H9 (cell line): ENCODE results near the gene KCMF1. TPM values are rescaled to one million over a fixed set of nuclear protein-coding genes. Genes with fewer than 3 reads are reported as not detected.

Experiments
- DNase-seq: peaks from one replicate; pipeline ENCODE4 v3.0.0-alpha.2; 2017
- H2AFZ ChIP-seq: one replicate; pipeline ENCODE4 v1.6.1; 2013; ENCODE audit warnings: mild to moderate bottlenecking, low read length, control low read depth, moderate library complexity
- H2AK5ac ChIP-seq: 2 replicates; pipeline ENCODE4 v1.6.1; 2013; ENCODE audit warnings: low read length, control low read depth, mixed read lengths; ENCODE audit not compliant: insufficient read length
- H2BK120ac ChIP-seq: one replicate; pipeline ENCODE4 v1.6.1; 2013; ENCODE audit warnings: low read depth, mild to moderate bottlenecking, low read length, control low read depth, inconsistent platforms; ENCODE audit not compliant: poor library complexity, severe bottlenecking
- H2BK12ac ChIP-seq: 2 replicates; pipeline ENCODE4 v1.6.1; 2013; ENCODE audit warnings: low read length, control low read depth, mixed read lengths, low read depth; ENCODE audit not compliant: insufficient read length
- H2BK15ac ChIP-seq: 2 replicates; pipeline ENCODE4 v1.6.1; 2013; ENCODE audit warnings: low read depth, low read length, control low read depth
- H2BK20ac ChIP-seq: one replicate; pipeline ENCODE4 v1.6.1; 2013; ENCODE audit warnings: low read depth, mild to moderate bottlenecking, low read length, control low read depth, inconsistent platforms; ENCODE audit not compliant: poor library complexity, severe bottlenecking
- H2BK5ac ChIP-seq: 2 replicates; pipeline ENCODE4 v1.6.1; 2013; ENCODE audit warnings: low read length, control low read depth, mixed read lengths; ENCODE audit not compliant: insufficient read length
- H3K14ac ChIP-seq: 2 replicates; pipeline ENCODE4 v1.6.1; 2013; ENCODE audit warnings: low read length, control low read depth; ENCODE audit not compliant: insufficient read depth
- H3K18ac ChIP-seq: 2 replicates; pipeline ENCODE4 v1.6.1; 2013; ENCODE audit warnings: low read depth, mild to moderate bottlenecking, mixed read lengths, low read length, control low read depth; ENCODE audit not compliant: insufficient read length
- H3K23ac ChIP-seq: 2 replicates; pipeline ENCODE4 v1.6.1; 2013; ENCODE audit warnings: low read length, control low read depth, mixed read lengths, low read depth; ENCODE audit not compliant: insufficient read length
- H3K23me2 ChIP-seq: 2 replicates; pipeline ENCODE4 v1.6.1; 2013; ENCODE audit warnings: low read depth, mild to moderate bottlenecking, mixed read lengths, low read length, control low read depth; ENCODE audit not compliant: insufficient read length, poor library complexity, severe bottlenecking
- H3K27ac ChIP-seq: 2 replicates; pipeline ENCODE4 v1.5.1; 2013; ENCODE audit warnings: low read length, control low read depth, mixed read lengths, low read depth; ENCODE audit not compliant: insufficient read length
- H3K27me3 ChIP-seq: 2 replicates; pipeline ENCODE4 v1.6.1; 2013; ENCODE audit warnings: low read length, control low read depth, inconsistent platforms; ENCODE audit not compliant: insufficient read depth
- H3K4ac ChIP-seq: 2 replicates; pipeline ENCODE4 v1.6.1; 2013; ENCODE audit warnings: low read depth, mild to moderate bottlenecking, control low read depth, inconsistent platforms, low read length, moderate library complexity
- H3K4me1 ChIP-seq: 2 replicates; pipeline ENCODE4 v1.6.1; 2013; ENCODE audit warnings: low read length, control low read depth, inconsistent platforms; ENCODE audit not compliant: insufficient read depth
- H3K4me2 ChIP-seq: 2 replicates; pipeline ENCODE4 v1.6.1; 2013; ENCODE audit warnings: low read length, control low read depth, mixed read lengths; ENCODE audit not compliant: insufficient read length, insufficient read depth
- H3K56ac ChIP-seq: 2 replicates; pipeline ENCODE4 v1.6.1; 2013; ENCODE audit warnings: low read depth, mild to moderate bottlenecking, mixed read lengths, low read length, control low read depth; ENCODE audit not compliant: insufficient read length
- H3K79me1 ChIP-seq: 2 replicates; pipeline ENCODE4 v1.6.1; 2013; ENCODE audit warnings: low read depth, mild to moderate bottlenecking, moderate library complexity, low read length, control low read depth, inconsistent platforms; ENCODE audit not compliant: insufficient read depth, poor library complexity, severe bottlenecking
- H3K79me2 ChIP-seq: 2 replicates; pipeline ENCODE4 v1.6.1; 2013; ENCODE audit warnings: low read length, control low read depth, inconsistent platforms; ENCODE audit not compliant: insufficient read depth
- H3K9ac ChIP-seq: 2 replicates; pipeline ENCODE4 v1.6.1; 2013; ENCODE audit warnings: low read length, control low read depth, mixed read lengths; ENCODE audit not compliant: insufficient read length; ENCODE audit errors: extremely low read depth
- H3K9me3 ChIP-seq: one replicate; pipeline ENCODE4 v1.6.1; 2013; ENCODE audit warnings: low read depth, low read length, inconsistent platforms; ENCODE audit not compliant: control insufficient read depth
- H3T11ph ChIP-seq: one replicate; pipeline ENCODE4 v1.6.1; 2013; ENCODE audit warnings: mild to moderate bottlenecking, low read length, control low read depth, inconsistent platforms
- H4K20me1 ChIP-seq: one replicate; pipeline ENCODE4 v1.6.1; 2013; ENCODE audit not compliant: control insufficient read depth, insufficient read length, insufficient read depth
- H4K5ac ChIP-seq: 2 replicates; pipeline ENCODE4 v1.6.1; 2013; ENCODE audit warnings: low read depth, mild to moderate bottlenecking, mixed read lengths, low read length, control low read depth; ENCODE audit not compliant: insufficient read length
- H4K8ac ChIP-seq: replicated peaks from 2 replicates; pipeline ENCODE4 v1.6.1; 2013; ENCODE audit warnings: low read length, control low read depth, mixed read lengths, low read depth; ENCODE audit not compliant: insufficient read length
- H4K91ac ChIP-seq: 2 replicates; pipeline ENCODE4 v1.6.1; 2013; ENCODE audit warnings: low read depth, mild to moderate bottlenecking, moderate library complexity, mixed read lengths, low read length, control low read depth; ENCODE audit not compliant: insufficient read length
- H3K27ac Mint-ChIP-seq, 3 experiments: 2 replicates in 2 of 3; 3 replicates in 1 of 3; pipeline ENCODE4 v1.8.0; 2020 to 2021; ENCODE audit warnings: mixed read lengths in 3 of 3, mild to moderate bottlenecking in 1 of 3, moderate library complexity in 1 of 3
- H3K27me3 Mint-ChIP-seq: 2 replicates; pipeline ENCODE4 v1.8.0; 2021; ENCODE audit warnings: low read depth, mild to moderate bottlenecking, moderate library complexity, mixed read lengths
- H3K36me3 Mint-ChIP-seq, 3 experiments: 2 replicates in 2 of 3; 3 replicates in 1 of 3; pipeline ENCODE4 v1.8.0; 2020 to 2021; ENCODE audit warnings: low read depth in 3 of 3, mixed read lengths in 3 of 3; ENCODE audit not compliant: insufficient read depth in 1 of 3
- H3K4me1 Mint-ChIP-seq, 2 experiments: 2 replicates each; pipeline ENCODE4 v1.8.0; 2020; ENCODE audit warnings: mixed read lengths in 2 of 2
- H3K4me3 Mint-ChIP-seq, 2 experiments: 2 replicates in 1 of 2; 3 replicates in 1 of 2; pipeline ENCODE4 v1.8.0; 2020 to 2021; ENCODE audit warnings: mild to moderate bottlenecking in 2 of 2, mixed read lengths in 2 of 2, moderate library complexity in 1 of 2
- H3K9me3 Mint-ChIP-seq, 2 experiments: 2 replicates in 1 of 2; 3 replicates in 1 of 2; pipeline ENCODE4 v1.8.0; 2020; ENCODE audit warnings: mild to moderate bottlenecking in 2 of 2, mixed read lengths in 2 of 2, moderate library complexity in 1 of 2
- WGBS: extraction: QIAGEN DNeasy Blood & Tissue Kit; methylation state at CpG from one replicate; pipeline ENCODE4 v1.1.7; 2013; ENCODE audit warnings: missing lambda C conversion rate, low lambda C conversion rate, mixed read lengths; ENCODE audit not compliant: insufficient read length; ENCODE audit errors: extremely low coverage; 5-methylcytosine and 5-hydroxymethylcytosine counted together
- total RNA-seq: library from RNA; stranded (reverse); gene quantifications from 2 replicates; pipeline ENCODE4 v1.2.1, GENCODE V29; 2021
- TF ChIP-seq, protein P1 (sequence below): fragments of 200-600 bp; sonication (generic); conservative IDR thresholded peaks from 3 replicates; pipeline ENCODE4 v1.8.0; 2021; ENCODE audit warnings: antibody characterized with exemption, mild to moderate bottlenecking

The KCMF1 gene
- total RNA-seq, 1 experiment from 2014 or later, result 113 TPM

DNA sequence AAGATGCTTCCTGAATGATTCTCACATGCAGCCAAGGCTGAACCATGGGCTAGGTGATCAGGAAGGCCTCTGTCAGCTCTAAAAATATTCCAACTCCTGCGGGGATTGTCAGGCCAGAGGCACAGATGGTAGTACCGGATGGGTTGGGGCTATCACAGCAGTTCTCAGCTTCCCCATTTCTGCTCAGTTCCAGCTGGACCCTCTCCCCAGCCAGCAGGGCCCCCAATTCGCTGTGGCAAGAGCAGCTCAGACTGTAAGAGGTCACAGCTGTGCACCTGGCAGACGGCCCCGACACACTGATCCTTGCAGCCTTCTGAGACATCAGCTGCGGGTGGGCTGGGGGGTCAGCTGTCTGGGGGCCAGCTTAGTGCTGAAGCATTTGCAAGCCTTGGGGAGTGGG is 118.6 kb downstream of the KCMF1 start:
- Histone ChIP-seq H3K23ac (no peak overlapping the region), H2BK12ac (no peak overlapping the region), H4K91ac (no peak overlapping the region), H3K27me3 (no peaks in the 10 kb centered on the region), H3K4me1 (peaks cover 4% of the 10 kb centered on the region; the same call in 1 of the 2 replicates), H2AFZ (no peak overlapping the region), H3K4ac (no peak overlapping the region), H4K8ac (no peak overlapping the region), H2BK5ac (no peak overlapping the region), H4K5ac (no peak overlapping the region), H4K20me1 (no peaks in the 10 kb centered on the region), H3K27ac (no peak overlapping the region), H3K14ac (peak overlapping the region; percentile 84; the same call in 1 of the 2 replicates), H3K79me2 (no peaks in the 10 kb centered on the region), H3K18ac (no peak overlapping the region), H2BK20ac (no peak overlapping the region), H2BK15ac (peak overlapping the region; percentile 97; the same call in 1 of the 2 replicates), H3K4me2 (peak overlapping the region; percentile 49), H2AK5ac (no peak overlapping the region), H3K9me3 (no peaks in the 10 kb centered on the region), H2BK120ac (no peak overlapping the region), H3T11ph (no peak overlapping the region), H3K9ac (no peak overlapping the region), H3K23me2 (peaks cover 4% of the 10 kb centered on the region), H3K79me1 (no peaks in the 10 kb centered on the region), H3K56ac (peak overlapping the region; percentile 43)
- H3K27ac Mint-ChIP-seq, result peak overlapping the region; percentile 41 to 91 (median 79); a peak in 5 of 7 replicates
- H3K4me3 Mint-ChIP-seq, result peak overlapping the region; percentile 0 to 68; a peak in 4 of 5 replicates
- H3K4me1 Mint-ChIP-seq, result peaks cover 26 to 29% of the 10 kb centered on the region in 2 experiments
- peaks cover 15% of the 10 kb centered on the region for H3K27me3 Mint-ChIP-seq
- peak; percentile 44 for DNase-seq
- H3K9me3 Mint-ChIP-seq, result peaks cover 15 to 18% of the 10 kb centered on the region in 2 experiments
- WGBS, result no CpG with 5 or more reads among the region's 6 CpGs
- peaks cover 0 to 18% (median 7%) of the 10 kb centered on the region in 3 experiments; a peak in 5 of 7 replicates for H3K36me3 Mint-ChIP-seq
- TF ChIP-seq, protein P1, sequence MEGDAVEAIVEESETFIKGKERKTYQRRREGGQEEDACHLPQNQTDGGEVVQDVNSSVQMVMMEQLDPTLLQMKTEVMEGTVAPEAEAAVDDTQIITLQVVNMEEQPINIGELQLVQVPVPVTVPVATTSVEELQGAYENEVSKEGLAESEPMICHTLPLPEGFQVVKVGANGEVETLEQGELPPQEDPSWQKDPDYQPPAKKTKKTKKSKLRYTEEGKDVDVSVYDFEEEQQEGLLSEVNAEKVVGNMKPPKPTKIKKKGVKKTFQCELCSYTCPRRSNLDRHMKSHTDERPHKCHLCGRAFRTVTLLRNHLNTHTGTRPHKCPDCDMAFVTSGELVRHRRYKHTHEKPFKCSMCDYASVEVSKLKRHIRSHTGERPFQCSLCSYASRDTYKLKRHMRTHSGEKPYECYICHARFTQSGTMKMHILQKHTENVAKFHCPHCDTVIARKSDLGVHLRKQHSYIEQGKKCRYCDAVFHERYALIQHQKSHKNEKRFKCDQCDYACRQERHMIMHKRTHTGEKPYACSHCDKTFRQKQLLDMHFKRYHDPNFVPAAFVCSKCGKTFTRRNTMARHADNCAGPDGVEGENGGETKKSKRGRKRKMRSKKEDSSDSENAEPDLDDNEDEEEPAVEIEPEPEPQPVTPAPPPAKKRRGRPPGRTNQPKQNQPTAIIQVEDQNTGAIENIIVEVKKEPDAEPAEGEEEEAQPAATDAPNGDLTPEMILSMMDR, result no peak
